GM21576 (cell line): Measurements from ENCODE around the gene CBFA2T2.
"Not testable (repeated sequence)": the region's sequence is repeated elsewhere in the genome, so short reads cannot be mapped to it uniquely, and the experiment has no call there.

Experiments
- ATAC-seq: cut with Tn5 transposase; IDR thresholded peaks from one replicate; pipeline ENCODE4 v1.9.1; 2021; ENCODE audit warnings: mild to moderate bottlenecking, moderate library complexity; ENCODE audit not compliant: unreplicated experiment

CBFA2T2 gene

GRCh38 chr20:33568868-33569801 lies 79.2 kb downstream of the CBFA2T2 start:
- ATAC-seq, result no peak

DNA sequence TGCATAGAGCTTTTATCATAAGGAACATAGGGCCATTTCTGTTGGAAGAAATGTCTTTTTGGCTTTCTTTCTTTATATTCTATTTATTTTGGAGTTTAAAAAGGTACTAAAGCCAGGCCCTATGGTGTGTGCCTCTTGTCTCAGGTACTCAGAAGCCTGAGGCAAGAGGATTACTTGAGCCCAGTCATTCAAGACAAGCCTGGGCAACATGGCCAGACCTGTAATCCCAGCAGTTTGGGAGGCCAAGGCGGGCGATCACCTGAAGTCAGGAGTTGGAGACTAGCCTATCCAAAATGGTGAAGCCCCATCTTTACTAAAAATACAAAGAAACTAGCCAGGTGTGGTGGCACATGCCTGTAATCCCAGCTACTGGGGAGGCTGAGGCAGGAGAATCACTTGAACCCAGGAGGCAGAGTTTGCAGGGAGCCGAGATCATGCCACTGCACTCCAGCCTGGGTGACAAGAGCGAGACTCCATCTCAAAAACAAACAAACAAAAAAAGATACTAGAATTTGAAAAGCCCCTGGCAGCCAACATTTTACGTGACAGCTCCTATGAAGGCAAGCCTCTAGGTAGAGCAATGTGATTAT lies 80.0 kb downstream of the CBFA2T2 start:
- ATAC-seq, result no peak

DNA sequence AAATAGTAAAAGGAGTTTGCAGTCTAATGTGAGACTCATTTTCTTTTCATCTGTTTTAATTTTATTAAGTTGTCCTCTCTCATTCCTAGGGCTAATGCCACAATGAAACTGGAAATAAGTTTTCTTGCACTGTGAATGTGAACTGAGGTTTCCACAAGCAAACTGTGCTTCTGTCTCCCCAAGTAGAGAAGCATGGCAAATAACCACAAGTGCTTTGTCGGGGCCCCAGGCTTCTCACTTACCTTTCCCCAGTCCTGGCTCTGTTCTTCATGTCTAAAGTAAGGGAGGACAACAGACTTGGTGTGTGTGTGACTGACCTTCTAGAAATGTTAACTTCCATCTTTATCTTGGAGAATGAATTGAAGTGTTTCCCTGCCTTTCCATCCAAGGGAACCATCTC lies 80.8 kb downstream of the CBFA2T2 start:
- ATAC-seq, result no peak

DNA sequence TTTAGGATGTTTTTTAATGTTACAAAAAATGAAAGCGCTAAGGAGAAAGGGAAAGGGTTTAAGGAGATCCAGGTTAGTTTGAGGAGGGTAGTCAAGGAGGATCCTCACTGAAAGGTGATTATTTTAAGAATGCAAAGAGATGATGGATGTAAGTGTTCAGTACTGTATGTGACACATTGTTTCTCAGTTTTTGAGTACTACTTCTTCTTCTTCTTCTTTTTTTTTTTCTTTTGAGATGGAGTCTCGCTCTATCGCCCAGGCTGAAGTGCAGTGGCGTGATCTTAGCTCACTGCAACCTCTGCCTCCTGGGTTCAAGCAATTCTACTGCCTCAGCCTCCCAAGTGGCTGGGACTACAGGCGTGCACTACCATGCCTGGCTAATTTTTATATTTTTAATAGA lies 83.4 kb downstream of the CBFA2T2 start:
- ATAC-seq, result not testable (repeated sequence)

DNA sequence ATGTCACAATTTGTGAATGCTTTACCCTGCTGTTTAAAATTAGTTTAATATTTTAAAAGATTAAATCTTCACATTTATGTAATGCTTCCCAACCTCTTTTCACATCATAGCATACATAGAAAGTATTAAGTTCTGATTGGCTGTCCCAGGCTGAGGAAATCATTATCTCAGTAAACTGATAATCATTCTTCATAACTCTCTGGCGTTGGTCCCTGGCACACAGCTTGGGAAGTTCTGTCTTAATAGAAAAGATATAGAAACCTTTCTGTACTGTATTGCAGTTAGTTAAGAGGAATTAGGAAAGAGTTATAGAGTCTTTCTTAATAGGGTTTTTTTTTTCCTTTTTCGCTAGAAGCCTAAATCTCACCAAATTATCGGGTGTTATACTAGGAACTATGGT lies 85.4 kb downstream of the CBFA2T2 start:
- no peak for ATAC-seq

DNA sequence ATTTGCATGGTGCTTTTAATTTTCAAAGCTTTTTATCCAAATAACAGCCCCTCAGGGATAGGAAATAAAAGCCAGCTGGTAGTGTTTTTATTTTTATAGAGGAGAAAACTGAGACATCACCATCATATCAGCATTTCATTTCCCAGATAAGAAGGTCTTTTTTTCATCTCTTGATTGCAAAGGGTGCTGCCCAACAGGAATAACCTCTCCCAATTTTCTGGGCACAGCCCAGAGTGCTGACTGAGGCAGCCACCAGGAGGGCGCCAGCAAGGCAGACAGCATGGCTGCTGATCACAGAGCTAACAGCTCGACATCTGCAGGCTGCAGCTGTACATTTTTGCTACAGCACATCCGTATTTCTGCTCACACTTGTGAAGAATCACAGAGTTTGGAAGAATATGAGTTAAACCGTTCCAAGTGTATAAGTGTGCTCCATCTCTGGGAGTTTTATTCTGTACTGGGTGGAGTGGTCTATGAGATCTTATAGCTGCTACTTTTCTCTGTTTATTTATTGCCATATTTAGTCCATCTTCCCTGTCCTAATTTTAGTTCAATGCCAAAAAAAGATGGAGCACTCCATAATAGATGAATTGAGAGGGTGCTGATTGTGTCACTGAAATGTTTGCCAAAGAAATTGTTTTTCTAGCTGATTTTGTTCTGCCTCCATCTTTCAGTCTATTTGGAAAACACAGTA lies 86.7 kb downstream of the CBFA2T2 start:
- no peak for ATAC-seq

- no peak for ATAC-seq
Measured at GRCh38 chr20:33578510-33578909, 88.6 kb downstream of the CBFA2T2 start.

DNA sequence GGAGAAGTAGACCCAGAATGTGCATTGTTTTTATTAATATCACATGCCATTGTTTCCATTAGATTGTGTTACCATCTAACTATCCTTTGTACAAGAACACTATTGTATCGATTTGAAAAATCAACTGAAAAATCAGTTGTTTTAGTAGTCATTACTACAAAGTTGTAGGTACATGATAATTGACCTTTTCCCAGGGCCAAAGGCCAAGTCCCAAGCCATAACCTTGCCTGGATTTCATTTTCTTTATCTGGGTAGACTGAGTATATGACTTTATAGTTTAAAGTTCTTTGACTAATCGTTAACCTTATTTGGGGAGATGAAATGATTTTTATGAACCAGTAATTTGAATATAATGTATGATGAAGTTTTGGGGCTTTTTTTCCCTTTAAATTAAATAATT lies 93.2 kb downstream of the CBFA2T2 start:
- no peak for ATAC-seq

GRCh38 chr20:33584976-33585375 lies 95.1 kb downstream of the CBFA2T2 start:
- ATAC-seq, result no peak

- no peak for ATAC-seq
Measured at GRCh38 chr20:33585413-33585812, 95.5 kb downstream of the CBFA2T2 start.

DNA sequence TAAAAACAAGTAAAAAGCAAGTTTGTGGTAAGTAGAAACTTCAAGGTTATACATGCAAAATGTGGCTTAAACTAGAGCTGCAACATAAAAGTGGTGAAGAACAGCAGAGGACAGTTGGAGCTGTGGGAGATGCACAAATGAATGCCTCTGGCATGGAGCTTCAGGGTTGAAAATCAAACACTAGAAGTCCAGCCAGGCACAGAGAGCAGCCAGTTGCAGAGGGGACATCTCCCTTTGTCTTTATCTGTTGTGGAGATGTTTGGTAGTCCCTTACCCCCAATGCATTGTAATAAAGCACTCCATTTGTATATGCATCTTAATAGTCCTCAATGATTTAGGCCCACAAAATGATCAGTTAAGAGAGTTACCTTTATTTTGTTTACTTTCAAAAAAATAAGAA lies 99.2 kb downstream of the CBFA2T2 start:
- ATAC-seq, result no peak

- ATAC-seq, result not testable (repeated sequence)
Measured at GRCh38 chr20:33591901-33592300, 102.0 kb downstream of the CBFA2T2 start.

DNA sequence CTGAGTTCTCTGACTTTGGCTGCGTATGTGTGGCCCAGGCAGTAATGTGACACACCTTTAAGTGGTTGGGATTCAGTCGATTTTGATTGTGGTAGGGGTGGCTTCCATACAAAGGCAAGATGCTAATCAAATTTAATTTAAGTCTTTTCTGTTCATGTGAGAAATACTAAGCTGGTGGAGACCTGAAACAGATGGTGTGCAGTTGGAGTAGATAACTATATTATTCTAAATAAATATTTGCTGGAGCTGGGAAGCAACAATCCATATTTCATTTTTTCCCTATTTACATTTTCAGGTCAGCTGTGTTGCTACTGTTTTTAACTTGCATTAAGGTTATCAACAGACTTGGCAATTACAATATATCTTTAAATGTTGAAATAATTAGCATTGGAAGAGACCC lies 104.8 kb downstream of the CBFA2T2 start:
- ATAC-seq, result no peak

DNA sequence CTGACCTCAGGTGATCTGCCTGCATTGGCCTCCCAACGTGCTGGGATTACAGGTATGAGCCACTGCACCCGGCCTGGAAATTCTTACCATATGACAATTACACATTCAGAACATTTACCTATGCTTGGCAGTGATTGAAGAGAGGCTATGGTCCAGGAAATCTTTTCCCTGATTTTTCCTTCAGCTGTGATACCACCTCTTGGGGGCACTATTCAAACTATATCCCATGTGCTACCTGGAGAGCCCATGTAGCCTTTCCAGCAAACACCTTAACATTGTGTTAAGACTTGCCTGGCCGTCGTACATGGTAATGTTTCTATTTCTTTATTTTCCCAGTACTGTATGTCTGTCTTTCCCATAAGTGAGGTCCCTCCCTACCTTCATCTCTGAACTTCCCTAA lies 110.5 kb downstream of the CBFA2T2 start:
- no peak for ATAC-seq

DNA sequence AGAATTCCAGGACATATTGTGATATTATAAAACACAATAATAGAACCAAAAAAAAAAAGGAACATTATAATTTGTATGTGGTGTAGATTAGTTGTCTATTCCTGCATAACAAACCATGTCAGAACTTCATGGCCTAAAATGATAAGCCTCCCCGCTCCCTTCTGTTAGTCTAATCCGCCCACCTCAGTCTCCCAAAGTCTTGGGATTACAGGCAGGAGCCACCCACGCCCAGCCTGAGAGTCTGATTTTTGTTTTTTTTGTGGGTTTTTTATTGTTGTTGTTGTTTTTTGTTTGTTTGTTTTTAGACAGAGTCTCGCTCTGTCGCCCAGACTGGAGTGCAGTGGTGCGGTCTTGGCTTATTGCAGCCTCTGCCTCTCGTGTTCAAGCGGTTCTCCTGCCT lies 111.1 kb downstream of the CBFA2T2 start:
- ATAC-seq, result no peak

GRCh38 chr20:33601861-33602260 lies 112.0 kb downstream of the CBFA2T2 start:
- no peak for ATAC-seq

GRCh38 chr20:33602826-33603590 lies 113.1 kb downstream of the CBFA2T2 start:
- ATAC-seq, result no peak

GRCh38 chr20:33604084-33604990 lies 114.4 kb downstream of the CBFA2T2 start:
- no peak for ATAC-seq

- ATAC-seq, result no peak
Measured at GRCh38 chr20:33604991-33605370, 115.1 kb downstream of the CBFA2T2 start.
